HepG2 (cell line): Measurements from ENCODE around the gene EFCAB14. TPM values are rescaled to one million over a fixed set of nuclear protein-coding genes. Genes with fewer than 3 reads are reported as not detected.

ENCODE experiments used
- ATAC-seq: fragments of 200-7000 bp; cut with Tn5 transposase; 3 replicates; pipeline ENCODE4 v1.9.1; 2020; ENCODE audit warnings: mild to moderate bottlenecking, moderate library complexity
- BruUV-seq: library from RNA; stranded (reverse); fragments of 400-500 nt; replicated peaks from 2 replicates; lab custom pipeline; 2021; lab: Mats Ljungman, UMichigan
- CTCF ChIA-PET: fragments of 300-600 bp; formaldehyde crosslinking; extraction: SDS; loops from one replicate; lab custom pipeline; 2021; ENCODE audit warnings: low total read pairs, inconsistent platforms, low intra/inter-chr PET ratio; lab: Yijun Ruan, JAX
- POLR2A ChIA-PET: fragments of 350-600 bp; sonication (Branson Sonifier 250); formaldehyde crosslinking; loops from one replicate; lab custom pipeline; 2020; ENCODE audit warnings: antibody characterized with exemption, inconsistent platforms; lab: Yijun Ruan, JAX
- DNase-seq: peaks from one replicate; pipeline ENCODE4 v3.0.0-alpha.2; 2015; ENCODE audit warnings: low spot score
- FAIRE-seq: peaks from 3 replicates; lab custom pipeline; 2011; peaks lifted over from hg19 to GRCh38; lab: Jason Lieb, UNC
- H2AFZ ChIP-seq: one replicate; pipeline ENCODE4 v1.6.1; 2011; ENCODE audit warnings: low read length, inconsistent platforms
- H3K27ac ChIP-seq: fragments of 300-600 bp; 3 replicates; pipeline ENCODE4 v1.8.0; 2011; ENCODE audit warnings: mixed run types, mild to moderate bottlenecking, mixed read lengths, low read length, inconsistent platforms; ENCODE audit not compliant: insufficient read depth; ENCODE audit errors: extremely low read length
- H3K27me3 ChIP-seq, 2 experiments: fragments of 200-600 bp in 1 of 2; 2 replicates in 1 of 2; 3 replicates in 1 of 2; pipeline versions ENCODE4 v1.6.0 to v1.8.0; 2011; ENCODE audit warnings: low read length in 2 of 2, mild to moderate bottlenecking in 2 of 2, moderate library complexity in 2 of 2, inconsistent platforms in 1 of 2; ENCODE audit not compliant: insufficient read depth in 2 of 2, control insufficient read depth in 1 of 2
- H3K36me3 ChIP-seq, 2 experiments: fragments of 200-600 bp in 1 of 2; replicated peaks in 1 of 2; 2 replicates in 1 of 2; 3 replicates in 1 of 2; pipeline versions ENCODE4 v1.5.1 to v1.8.0; 2011; ENCODE audit warnings: low read length in 2 of 2, inconsistent platforms in 1 of 2; ENCODE audit not compliant: insufficient read depth in 2 of 2, control insufficient read depth in 1 of 2
- H3K4me1 ChIP-seq: 2 replicates; pipeline ENCODE4 v1.5.1; 2012; ENCODE audit warnings: low read length, inconsistent platforms; ENCODE audit not compliant: insufficient read depth
- H3K4me2 ChIP-seq: 2 replicates; pipeline ENCODE4 v1.6.0; 2011; ENCODE audit warnings: low read depth, low read length, inconsistent platforms
- H3K4me3 ChIP-seq, 3 experiments: fragments of 200-600 bp in 1 of 3; sonication (generic), shearing (Covaris generic) in 1 of 3; replicated peaks in 1 of 3; 2 replicates each; pipeline ENCODE4 v1.5.1; 2011 to 2016; ENCODE audit warnings: low read length in 3 of 3, inconsistent platforms in 2 of 3, low read depth in 2 of 3, mild to moderate bottlenecking in 2 of 3, control low read depth in 1 of 3, mixed read lengths in 1 of 3; ENCODE audit not compliant: insufficient read depth in 1 of 3
- H3K79me2 ChIP-seq: one replicate; pipeline ENCODE4 v1.6.1; 2011; ENCODE audit warnings: low read length, inconsistent platforms; ENCODE audit not compliant: insufficient read depth
- H3K9ac ChIP-seq: 2 replicates; pipeline ENCODE4 v1.6.0; 2011; ENCODE audit warnings: mild to moderate bottlenecking, low read depth, low read length, inconsistent platforms; ENCODE audit not compliant: insufficient read depth
- H3K9me3 ChIP-seq: 2 replicates; pipeline ENCODE4 v1.5.1; 2012; ENCODE audit warnings: mild to moderate bottlenecking, low read length
- H4K20me1 ChIP-seq: 2 replicates; pipeline ENCODE4 v1.6.0; 2011; ENCODE audit warnings: inconsistent platforms, mild to moderate bottlenecking, low read length, moderate library complexity; ENCODE audit not compliant: insufficient read depth
- FOSL2 ChIP-seq: sonication (generic); formaldehyde crosslinking; IDR thresholded peaks from 2 replicates; pipeline ENCODE4 v1.4.0; 2020; ENCODE audit warnings: missing genetic modification reagents
- SYNCRIP ChIP-seq: fragments of 200-400 bp; formaldehyde crosslinking; IDR thresholded peaks from 2 replicates; pipeline ENCODE4 v1.6.1; 2018; ENCODE audit warnings: mild to moderate bottlenecking, low read depth, low read length; ENCODE audit not compliant: insufficient read depth
- YY1 ChIP-seq: IDR thresholded peaks from 2 replicates; pipeline ENCODE4 v1.6.1; 2011; ENCODE audit warnings: low read length, low read depth, moderate library complexity, mild to moderate bottlenecking; ENCODE audit not compliant: insufficient read depth, insufficient replicate concordance
- ZNF572 ChIP-seq: sonication (generic); formaldehyde crosslinking; IDR thresholded peaks from 2 replicates; pipeline ENCODE4 v1.5.1; 2020; ENCODE audit warnings: mild to moderate bottlenecking, missing genetic modification reagents
- ZNF788 ChIP-seq: sonication (generic); formaldehyde crosslinking; IDR thresholded peaks from 2 replicates; pipeline ENCODE4 v1.5.0; 2020; ENCODE audit warnings: mild to moderate bottlenecking, missing genetic modification reagents, borderline replicate concordance
- ZSCAN21 ChIP-seq: sonication (generic); formaldehyde crosslinking; IDR thresholded peaks from 2 replicates; pipeline ENCODE4 v1.8.0; 2022; ENCODE audit warnings: mild to moderate bottlenecking, missing genetic modification reagents, moderate library complexity, borderline replicate concordance
- WGBS: methylation state at CpG from one replicate; pipeline ENCODE4 v1.1.6; 2017; ENCODE audit warnings: low lambda C conversion rate; 5-methylcytosine and 5-hydroxymethylcytosine counted together
- in situ Hi-C: cut with HindIII; loops from 2 replicates; pipeline ENCODE4 v1.10.0; 2017; ENCODE audit warnings: low pct_unique_long_range_greater_than_20kb; ENCODE audit not compliant: extremely low pct_ligation_motif_present
- intact Hi-C: fragments of 100-400 bp; cut with micrococcal nuclease; formaldehyde crosslinking; loops from one replicate; pipeline ENCODE4 v1.10.0; 2022; ENCODE audit not compliant: unreplicated experiment
- polyA plus RNA-seq, 8 experiments: library from polyadenylated mRNA; depleted of rRNA in 3 of 8; stranded (reverse) in 7 of 8; unstranded in 1 of 8; fragments of >200 nt; fragmentation: Illumina TruSeq in 4 of 8; extraction: Trizol in 4 of 8; gene quantifications; 2 replicates each; pipeline versions ENCODE4 v1.2.1 to v1.2.3, GENCODE V29; 2011 to 2016; ENCODE audit warnings: low read depth in 4 of 8, missing spikeins in 1 of 8, mixed read lengths in 1 of 8; ENCODE audit not compliant: insufficient read depth in 1 of 8
- total RNA-seq, 5 experiments: library from RNA; depleted of rRNA; stranded (reverse); fragments of >200 nt; fragmentation: Illumina TruSeq; extraction: Trizol; gene quantifications; 2 replicates each; pipeline ENCODE4 v1.2.3, GENCODE V29; 2016; ENCODE audit warnings: low read depth in 1 of 5
- TF ChIP-seq, protein P1 (sequence below): sonication (generic); formaldehyde crosslinking; IDR thresholded peaks from one replicate; pipeline ENCODE4 v1.5.1; 2020; ENCODE audit warnings: mild to moderate bottlenecking, missing genetic modification reagents; ENCODE audit errors: not compliant biosample characterization

EFCAB14 gene
- total and polyA plus RNA-seq, 2 of the 13 experiments (the other 11 are each of a cell fraction or from before 2014, with no cell fraction given): 13.4 to 17.9 TPM

DNA sequence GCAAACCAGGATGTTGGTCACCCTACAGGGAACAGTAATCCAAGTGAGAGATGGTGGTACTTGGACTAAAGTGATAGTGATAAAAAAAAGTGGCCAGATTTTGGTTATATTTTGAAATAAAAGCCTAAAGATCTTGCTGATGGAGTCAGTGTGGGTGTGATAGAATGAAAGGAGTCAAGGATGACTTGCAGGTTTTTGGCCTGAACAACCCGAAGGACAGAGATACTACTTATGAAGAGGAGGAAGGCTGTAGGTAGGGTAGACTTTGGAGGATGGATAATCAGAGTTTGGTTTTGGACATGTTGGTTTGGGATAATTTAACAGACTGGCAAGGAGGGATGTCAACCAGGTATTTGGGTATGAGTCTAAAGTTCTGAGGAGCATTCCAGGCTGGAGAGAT is 48.8 kb downstream of the EFCAB14 start:
- intact Hi-C loops: no loop called here
- H3K9ac ChIP-seq: no peak overlapping the region
- H3K36me3 ChIP-seq: peaks cover under 1 to 4% of the 10 kb centered on the region in 2 experiments; a peak in 4 of 5 replicates
- WGBS: 75% methylated on average over 1 of the region's 1 CpG
- peaks cover 19% of the 10 kb centered on the region for H3K4me1 ChIP-seq
- ChIA-PET POLR2A (no interaction called here), CTCF (no interaction called here)
- ATAC-seq (no peak), DNase-seq (no peak), FAIRE-seq (no peak)
- no TSS peak for BruUV-seq
- no peaks in the 10 kb centered on the region for H3K9me3 ChIP-seq
- no peaks in the 10 kb centered on the region for H4K20me1 ChIP-seq
- no peaks in the 10 kb centered on the region; a peak in 2 of 5 replicates for H3K27me3 ChIP-seq
- peaks cover 9% of the 10 kb centered on the region for H3K79me2 ChIP-seq
- in situ Hi-C loops: no loop called here
- no peak overlapping the region for H3K4me2 ChIP-seq
- TF ChIP-seq ZNF572 (CRISPR knock-in tag) (no peak), ZNF788 (CRISPR knock-in tag) (no peak)
- H3K4me3 ChIP-seq: no peak overlapping the region
- H3K27ac ChIP-seq: no peak overlapping the region
- no peak overlapping the region for H2AFZ ChIP-seq

- Histone ChIP-seq H3K36me3 (peaks cover 6 to 12% of the 10 kb centered on the region in 2 experiments; a peak in 4 of 5 replicates), H4K20me1 (no peaks in the 10 kb centered on the region), H3K4me3 (peak within 1 kb of the TSS; percentile 81 to 86 (median 83)), H3K9me3 (no peaks in the 10 kb centered on the region), H3K4me2 (peak within 1 kb of the TSS; percentile 91), H3K79me2 (peaks cover 9% of the 10 kb centered on the region), H3K9ac (peak within 1 kb of the TSS; percentile 79), H2AFZ (peak within 1 kb of the TSS; percentile 83), H3K4me1 (peaks cover 19% of the 10 kb centered on the region), H3K27ac (peak within 1 kb of the TSS; percentile 36), H3K27me3 (no peaks in the 10 kb centered on the region; a peak in 2 of 5 replicates)
- FAIRE-seq: no peak
- 12% methylated on average over 46 of the region's 96 CpGs for WGBS
- in situ Hi-C loops: no loop called here
- BruUV-seq: TSS peak; percentile 52
- intact Hi-C loops: loop anchor here (10.0 kb wide), 1 partner anchor 53 kb away; the partner anchor contains the start of gene MOB3C
- ATAC-seq: peak; percentile 91
- ChIA-PET POLR2A (interaction anchor here (0.7 to 1.5 kb wide), 8 partner anchors 9 to 64 kb away, joined by 3 to 11 read pairs (median 6); partner anchors contain the start of genes MKNK1 and MOB3C), CTCF (no interaction called here)
- peak; percentile 41 for DNase-seq
- TF ChIP-seq, protein P1, sequence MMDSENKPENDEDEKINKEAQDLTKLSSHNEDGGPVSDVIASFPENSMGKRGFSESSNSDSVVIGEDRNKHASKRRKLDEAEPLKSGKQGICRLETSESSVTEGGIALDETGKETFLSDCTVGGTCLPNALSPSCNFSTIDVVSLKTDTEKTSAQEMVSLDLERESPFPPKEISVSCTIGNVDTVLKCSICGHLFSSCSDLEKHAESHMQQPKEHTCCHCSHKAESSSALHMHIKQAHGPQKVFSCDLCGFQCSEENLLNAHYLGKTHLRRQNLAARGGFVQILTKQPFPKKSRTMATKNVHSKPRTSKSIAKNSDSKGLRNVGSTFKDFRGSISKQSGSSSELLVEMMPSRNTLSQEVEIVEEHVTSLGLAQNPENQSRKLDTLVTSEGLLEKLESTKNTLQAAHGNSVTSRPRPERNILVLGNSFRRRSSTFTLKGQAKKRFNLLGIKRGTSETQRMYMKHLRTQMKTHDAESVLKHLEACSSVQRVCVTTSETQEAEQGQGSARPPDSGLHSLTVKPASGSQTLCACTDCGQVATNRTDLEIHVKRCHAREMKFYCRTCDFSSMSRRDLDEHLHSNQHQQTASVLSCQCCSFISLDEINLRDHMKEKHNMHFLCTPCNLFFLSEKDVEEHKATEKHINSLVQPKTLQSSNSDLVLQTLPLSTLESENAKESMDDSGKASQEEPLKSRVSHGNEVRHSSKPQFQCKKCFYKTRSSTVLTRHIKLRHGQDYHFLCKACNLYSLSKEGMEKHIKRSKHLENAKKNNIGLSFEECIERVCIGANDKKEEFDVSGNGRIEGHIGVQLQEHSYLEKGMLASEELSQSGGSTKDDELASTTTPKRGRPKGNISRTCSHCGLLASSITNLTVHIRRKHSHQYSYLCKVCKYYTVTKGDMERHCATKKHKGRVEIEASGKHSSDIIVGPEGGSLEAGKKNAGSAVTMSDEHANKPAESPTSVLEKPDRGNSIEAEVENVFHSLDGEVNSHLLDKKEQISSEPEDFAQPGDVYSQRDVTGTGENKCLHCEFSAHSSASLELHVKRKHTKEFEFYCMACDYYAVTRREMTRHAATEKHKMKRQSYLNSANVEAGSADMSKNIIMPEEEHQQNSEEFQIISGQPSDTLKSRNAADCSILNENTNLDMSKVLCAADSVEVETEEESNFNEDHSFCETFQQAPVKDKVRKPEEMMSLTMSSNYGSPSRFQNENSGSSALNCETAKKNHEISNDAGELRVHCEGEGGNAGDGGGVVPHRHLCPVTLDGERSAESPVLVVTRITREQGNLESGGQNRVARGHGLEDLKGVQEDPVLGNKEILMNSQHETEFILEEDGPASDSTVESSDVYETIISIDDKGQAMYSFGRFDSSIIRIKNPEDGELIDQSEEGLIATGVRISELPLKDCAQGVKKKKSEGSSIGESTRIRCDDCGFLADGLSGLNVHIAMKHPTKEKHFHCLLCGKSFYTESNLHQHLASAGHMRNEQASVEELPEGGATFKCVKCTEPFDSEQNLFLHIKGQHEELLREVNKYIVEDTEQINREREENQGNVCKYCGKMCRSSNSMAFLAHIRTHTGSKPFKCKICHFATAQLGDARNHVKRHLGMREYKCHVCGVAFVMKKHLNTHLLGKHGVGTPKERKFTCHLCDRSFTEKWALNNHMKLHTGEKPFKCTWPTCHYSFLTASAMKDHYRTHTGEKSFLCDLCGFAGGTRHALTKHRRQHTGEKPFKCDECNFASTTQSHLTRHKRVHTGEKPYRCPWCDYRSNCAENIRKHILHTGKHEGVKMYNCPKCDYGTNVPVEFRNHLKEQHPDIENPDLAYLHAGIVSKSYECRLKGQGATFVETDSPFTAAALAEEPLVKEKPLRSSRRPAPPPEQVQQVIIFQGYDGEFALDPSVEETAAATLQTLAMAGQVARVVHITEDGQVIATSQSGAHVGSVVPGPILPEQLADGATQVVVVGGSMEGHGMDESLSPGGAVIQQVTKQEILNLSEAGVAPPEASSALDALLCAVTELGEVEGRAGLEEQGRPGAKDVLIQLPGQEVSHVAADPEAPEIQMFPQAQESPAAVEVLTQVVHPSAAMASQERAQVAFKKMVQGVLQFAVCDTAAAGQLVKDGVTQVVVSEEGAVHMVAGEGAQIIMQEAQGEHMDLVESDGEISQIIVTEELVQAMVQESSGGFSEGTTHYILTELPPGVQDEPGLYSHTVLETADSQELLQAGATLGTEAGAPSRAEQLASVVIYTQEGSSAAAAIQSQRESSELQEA (CRISPR knock-in tag): no peak
- TF ChIP-seq SYNCRIP: no peak
- TF ChIP-seq FOSL2 (CRISPR knock-in tag): no peak
- TF ChIP-seq ZSCAN21 (CRISPR knock-in tag): peak; percentile 48; the same call in 1 of the 2 replicates
- peak; percentile 92 for TF ChIP-seq YY1
Observed at GRCh38 chr1:46667782-46668760, 50.8 kb downstream of the EFCAB14 start, which contains the start of gene ATPAF1. Gene ATPAF1, minus strand, starts transcription at chr1:46668364. Its CDS starts 42 bp downstream, at chr1:46668322.
